PC-3 (cell line): Measurements from ENCODE around the gene HNRNPH1. TPM values are rescaled to one million over a fixed set of nuclear protein-coding genes. Genes with fewer than 3 reads are reported as not detected.
"Not testable (repeated sequence)": the region's sequence is repeated elsewhere in the genome, so short reads cannot be mapped to it uniquely, and the experiment has no call there.

Source experiments
- ATAC-seq: fragments of 200-7000 bp; cut with Tn5 transposase; 2 replicates; pipeline ENCODE4 v1.9.1; 2020; ENCODE audit warnings: mild to moderate bottlenecking, moderate library complexity
- BruUV-seq: library from RNA; stranded (reverse); fragments of 400-500 nt; replicated peaks from 2 replicates; lab custom pipeline; 2021; lab: Mats Ljungman, UMichigan
- CTCF ChIA-PET: fragments of 300-600 bp; sonication (Branson Sonifier 250); formaldehyde crosslinking; loops from one replicate; lab custom pipeline; 2022; ENCODE audit warnings: antibody characterized with exemption; lab: Charles Lee
- POLR2A ChIA-PET: fragments of 300-600 bp; sonication (Branson Sonifier 250); formaldehyde crosslinking; loops from one replicate; lab custom pipeline; 2022; ENCODE audit warnings: antibody characterized with exemption; ENCODE audit not compliant: unreplicated experiment; lab: Charles Lee
- DNase-seq: peaks from one replicate; pipeline ENCODE4 v3.0.0-alpha.2; 2015
- H2AFZ ChIP-seq: fragments of 300-600 bp; sonication (generic); 2 replicates; pipeline ENCODE4 v1.6.0; 2016; ENCODE audit warnings: antibody characterized with exemption, low read length
- H3F3A ChIP-seq: fragments of 300-600 bp; sonication (generic); one replicate; pipeline ENCODE4 v1.6.0; 2017; ENCODE audit warnings: antibody characterized with exemption, low read length, control low read depth, mild to moderate bottlenecking; ENCODE audit not compliant: unreplicated experiment
- H3K27ac ChIP-seq: fragments of 300-600 bp; sonication (generic); 2 replicates; pipeline ENCODE4 v1.5.1; 2016; ENCODE audit warnings: mild to moderate bottlenecking, low read length
- H3K27me3 ChIP-seq: fragments of 300-600 bp; sonication (generic); 2 replicates; pipeline ENCODE4 v1.6.1; 2016; ENCODE audit warnings: low read length, mixed read lengths
- H3K36me3 ChIP-seq: fragments of 300-600 bp; sonication (generic); 2 replicates; pipeline ENCODE4 v1.6.1; 2016; ENCODE audit warnings: low read depth, mixed run types, low read length, mixed read lengths
- H3K4me1 ChIP-seq: fragments of 300-600 bp; sonication (generic); 2 replicates; pipeline ENCODE4 v1.5.1; 2016; ENCODE audit warnings: low read length; ENCODE audit not compliant: insufficient read depth
- H3K4me2 ChIP-seq: fragments of 300-600 bp; sonication (generic); 2 replicates; pipeline ENCODE4 v1.6.0; 2016; ENCODE audit warnings: low read length
- H3K4me3 ChIP-seq: fragments of 300-600 bp; sonication (generic); 2 replicates; pipeline ENCODE4 v1.5.1; 2016; ENCODE audit warnings: mild to moderate bottlenecking, low read length, mixed read lengths
- H3K79me2 ChIP-seq: fragments of 300-600 bp; sonication (generic); 2 replicates; pipeline ENCODE4 v1.6.1; 2017; ENCODE audit warnings: low read length, mixed read lengths
- H3K9ac ChIP-seq: fragments of 300-600 bp; sonication (generic); 2 replicates; pipeline ENCODE4 v1.6.0; 2016; ENCODE audit warnings: mild to moderate bottlenecking, low read length
- H3K9me2 ChIP-seq: fragments of 300-600 bp; sonication (generic); replicated peaks from 2 replicates; pipeline ENCODE4 v1.6.1; 2016; ENCODE audit warnings: mixed run types, low read length, mixed read lengths
- H3K9me3 ChIP-seq: fragments of 300-600 bp; sonication (generic); 2 replicates; pipeline ENCODE4 v1.6.1; 2016; ENCODE audit warnings: low read length, mixed read lengths
- H4K20me1 ChIP-seq: fragments of 300-600 bp; sonication (generic); 2 replicates; pipeline ENCODE4 v1.6.1; 2016; ENCODE audit warnings: low read length, mixed read lengths
- EZH2 ChIP-seq: fragments of 300-600 bp; sonication (generic); IDR thresholded peaks from one replicate; pipeline ENCODE4 v1.6.1; 2017; ENCODE audit warnings: antibody characterized with exemption, mild to moderate bottlenecking, low read length; ENCODE audit not compliant: unreplicated experiment
- EZH2phosphoT487 ChIP-seq: fragments of 300-600 bp; sonication (generic); IDR thresholded peaks from 2 replicates; pipeline ENCODE4 v1.6.1; 2018; ENCODE audit warnings: mild to moderate bottlenecking, antibody characterized with exemption, low read length, borderline replicate concordance
- intact Hi-C: fragments of 100-400 bp; cut with micrococcal nuclease; formaldehyde crosslinking; loops from 2 replicates; pipeline ENCODE4 v1.9.0; 2023
- total RNA-seq: library from RNA; depleted of rRNA; stranded (reverse); fragments of >200 nt; gene quantifications from 2 replicates; pipeline ENCODE4 v1.2.3, GENCODE V29; 2014
- TF ChIP-seq, protein P1 (sequence below): fragments of 300-600 bp; sonication (generic); conservative IDR thresholded peaks from 2 replicates; pipeline ENCODE4 v1.5.1; 2017; ENCODE audit warnings: antibody characterized with exemption, low read depth, mild to moderate bottlenecking, low read length

The HNRNPH1 gene
- total RNA-seq, 1 experiment from 2014 or later: 533 TPM

DNA sequence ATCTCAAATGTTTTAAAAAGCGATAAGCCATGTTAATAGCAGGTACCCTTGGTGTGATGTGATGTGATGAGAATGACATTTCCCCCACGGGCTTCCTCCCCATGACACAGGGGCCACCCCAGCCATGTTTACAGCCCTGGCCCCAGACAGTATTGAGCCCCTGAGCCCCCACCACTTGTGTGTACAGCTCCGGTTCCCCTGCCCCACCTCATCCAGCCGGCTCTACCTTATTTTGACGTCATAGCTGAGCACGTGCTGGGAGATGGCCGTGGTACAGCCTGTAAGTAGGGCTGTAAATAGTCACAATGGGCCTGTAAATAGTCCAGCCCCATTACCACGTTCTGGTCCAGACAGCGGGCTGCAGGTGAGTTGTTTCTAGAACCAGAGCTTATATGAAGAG is 24.9 kb upstream of the HNRNPH1 start:
- Histone ChIP-seq H3K4me1 (no peaks in the 10 kb centered on the region), H3K9me3 (no peaks in the 10 kb centered on the region), H3K27me3 (no peaks in the 10 kb centered on the region), H2AFZ (no peak overlapping the region), H4K20me1 (no peaks in the 10 kb centered on the region), H3K4me2 (no peak overlapping the region), H3K36me3 (no peaks in the 10 kb centered on the region), H3K27ac (no peak overlapping the region), H3K4me3 (no peak overlapping the region), H3K9me2 (no peaks in the 10 kb centered on the region), H3K9ac (no peak overlapping the region), H3F3A (no peaks in the 10 kb centered on the region), H3K79me2 (no peaks in the 10 kb centered on the region)
- TF ChIP-seq EZH2 (no peak), EZH2phosphoT487 (no peak)
- TF ChIP-seq, protein P1, sequence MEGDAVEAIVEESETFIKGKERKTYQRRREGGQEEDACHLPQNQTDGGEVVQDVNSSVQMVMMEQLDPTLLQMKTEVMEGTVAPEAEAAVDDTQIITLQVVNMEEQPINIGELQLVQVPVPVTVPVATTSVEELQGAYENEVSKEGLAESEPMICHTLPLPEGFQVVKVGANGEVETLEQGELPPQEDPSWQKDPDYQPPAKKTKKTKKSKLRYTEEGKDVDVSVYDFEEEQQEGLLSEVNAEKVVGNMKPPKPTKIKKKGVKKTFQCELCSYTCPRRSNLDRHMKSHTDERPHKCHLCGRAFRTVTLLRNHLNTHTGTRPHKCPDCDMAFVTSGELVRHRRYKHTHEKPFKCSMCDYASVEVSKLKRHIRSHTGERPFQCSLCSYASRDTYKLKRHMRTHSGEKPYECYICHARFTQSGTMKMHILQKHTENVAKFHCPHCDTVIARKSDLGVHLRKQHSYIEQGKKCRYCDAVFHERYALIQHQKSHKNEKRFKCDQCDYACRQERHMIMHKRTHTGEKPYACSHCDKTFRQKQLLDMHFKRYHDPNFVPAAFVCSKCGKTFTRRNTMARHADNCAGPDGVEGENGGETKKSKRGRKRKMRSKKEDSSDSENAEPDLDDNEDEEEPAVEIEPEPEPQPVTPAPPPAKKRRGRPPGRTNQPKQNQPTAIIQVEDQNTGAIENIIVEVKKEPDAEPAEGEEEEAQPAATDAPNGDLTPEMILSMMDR: no peak
- BruUV-seq: no TSS peak
- ChIA-PET CTCF (no interaction called here), POLR2A (no interaction called here)
- intact Hi-C loops: no loop called here
- DNase-seq: no peak
- ATAC-seq: no peak

DNA sequence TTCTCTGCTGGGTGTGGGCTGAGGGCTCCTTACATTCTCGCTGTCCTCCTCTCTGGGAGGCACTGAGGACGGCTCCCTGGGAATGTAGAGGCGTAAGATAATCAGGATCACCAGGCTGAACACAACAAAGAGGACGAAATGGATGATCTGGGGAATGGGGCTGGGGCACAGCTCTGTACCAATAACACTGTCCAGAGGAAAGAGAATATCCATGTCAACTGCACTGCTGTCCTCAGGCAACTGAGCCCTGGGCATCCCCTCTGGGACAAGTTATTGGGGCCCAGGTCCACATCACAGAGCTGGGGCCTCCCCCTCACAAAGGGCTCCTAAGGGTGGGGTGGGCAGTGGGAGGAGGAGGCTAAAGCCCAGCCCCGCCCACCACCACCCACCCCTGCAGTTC is 21.3 kb upstream of the HNRNPH1 start:
- DNase-seq, POLR2A ChIA-PET, H3F3A ChIP-seq, H4K20me1 ChIP-seq, CTCF ChIA-PET, H3K4me1 ChIP-seq, H3K27ac ChIP-seq, H3K79me2 ChIP-seq, H3K9ac ChIP-seq, H3K4me3 ChIP-seq, H2AFZ ChIP-seq, H3K9me2 ChIP-seq, intact Hi-C loops, H3K36me3 ChIP-seq, H3K4me2 ChIP-seq, H3K9me3 ChIP-seq, BruUV-seq, H3K27me3 ChIP-seq, ATAC-seq: not testable (repeated sequence)

DNA sequence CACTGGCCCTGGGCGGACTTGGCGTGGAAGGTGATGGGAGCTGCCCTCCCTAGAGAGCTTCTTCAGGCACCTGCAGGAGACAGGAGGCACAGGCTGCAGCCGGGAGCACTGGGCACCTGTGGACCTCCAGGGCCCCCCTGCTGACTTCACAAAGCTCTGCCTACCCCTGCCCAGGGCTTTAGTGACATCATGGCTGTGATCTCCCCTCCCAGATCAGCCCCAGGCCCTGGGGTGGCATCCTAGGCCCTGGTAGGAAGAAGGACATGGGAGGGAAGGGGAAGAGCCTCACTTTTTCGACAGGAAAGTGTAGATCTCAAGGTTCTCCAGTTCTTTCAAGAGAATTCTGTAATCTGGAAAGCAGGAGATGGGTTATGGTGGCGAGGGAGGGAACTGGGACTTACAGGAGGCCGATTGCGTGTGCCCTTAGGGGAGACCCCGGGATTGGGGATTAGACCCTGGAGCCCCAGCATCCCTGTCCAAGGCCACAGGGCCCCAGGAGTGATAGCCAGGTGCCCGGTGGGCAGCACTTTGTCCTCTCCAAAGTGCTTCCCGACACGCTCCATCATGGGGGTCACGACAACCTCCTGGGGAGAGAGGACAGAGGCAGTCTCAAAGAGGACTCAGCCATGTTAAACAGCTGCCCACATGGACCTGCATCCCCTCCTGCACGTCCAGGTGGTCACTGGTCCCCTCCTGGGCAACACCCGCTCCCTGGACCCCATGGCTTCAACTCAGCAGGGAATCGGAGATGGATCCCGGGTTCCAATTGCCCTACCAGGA is 19.9 kb upstream of the HNRNPH1 start:
- H2AFZ ChIP-seq, H3K4me1 ChIP-seq, H3K4me2 ChIP-seq, H3K79me2 ChIP-seq, H3K9me2 ChIP-seq, POLR2A ChIA-PET, H3K9ac ChIP-seq, intact Hi-C loops, ATAC-seq, H4K20me1 ChIP-seq, H3K27me3 ChIP-seq, H3K27ac ChIP-seq, H3K4me3 ChIP-seq, H3K36me3 ChIP-seq, DNase-seq, H3K9me3 ChIP-seq, BruUV-seq, H3F3A ChIP-seq, CTCF ChIA-PET: not testable (repeated sequence)

DNA sequence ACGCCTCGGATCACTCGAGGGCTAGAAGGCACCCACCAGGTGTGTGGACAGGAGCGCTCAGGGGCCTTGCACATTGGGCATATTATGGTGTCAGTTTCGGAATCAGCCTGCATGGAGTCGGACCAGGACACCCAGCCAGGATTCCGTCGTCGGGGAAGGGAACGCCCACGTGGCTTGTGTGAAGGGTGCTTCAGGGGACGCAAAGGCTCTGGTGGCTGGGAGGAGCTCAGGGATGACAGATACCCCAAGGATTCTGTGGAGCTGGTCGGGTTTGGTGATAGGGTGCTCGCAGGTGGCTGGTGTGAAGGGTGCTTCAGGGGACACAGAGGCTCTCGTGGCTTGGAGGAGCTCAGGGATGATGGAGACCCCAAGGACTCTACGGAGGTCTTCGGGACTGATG is 19.2 kb upstream of the HNRNPH1 start:
- DNase-seq, H3K36me3 ChIP-seq, H3K9ac ChIP-seq, ATAC-seq, H3K27me3 ChIP-seq, H3K4me3 ChIP-seq, H3K4me1 ChIP-seq, CTCF ChIA-PET, H4K20me1 ChIP-seq, H3K79me2 ChIP-seq, intact Hi-C loops, H3K4me2 ChIP-seq, H3F3A ChIP-seq, H2AFZ ChIP-seq, H3K9me3 ChIP-seq, H3K27ac ChIP-seq, POLR2A ChIA-PET, BruUV-seq, H3K9me2 ChIP-seq: not testable (repeated sequence)

DNA sequence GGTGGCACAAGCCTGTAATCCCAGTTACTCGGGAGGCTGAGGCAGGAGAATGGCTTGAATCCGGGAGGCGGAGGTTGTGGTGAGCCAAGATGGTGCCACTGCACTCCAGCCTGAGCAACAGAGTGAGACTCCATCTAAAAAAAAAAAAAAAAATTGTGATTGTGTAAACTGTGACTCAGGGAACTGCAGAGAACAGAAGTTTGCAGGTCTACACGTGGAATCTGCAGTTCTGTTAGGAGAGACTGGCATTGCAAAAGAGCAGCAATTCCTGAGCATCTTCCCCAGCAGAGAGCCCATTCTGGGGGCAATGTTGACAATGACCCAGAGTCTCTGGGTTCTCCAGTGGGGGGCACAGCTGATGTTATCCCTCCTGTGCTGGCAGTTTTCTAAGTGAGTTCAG is 18.3 kb upstream of the HNRNPH1 start:
- BruUV-seq, H3K4me2 ChIP-seq, H3K4me1 ChIP-seq, H3K4me3 ChIP-seq, H3K27ac ChIP-seq, H3K36me3 ChIP-seq, DNase-seq, H3K9me3 ChIP-seq, H3K9me2 ChIP-seq, intact Hi-C loops, H3F3A ChIP-seq, POLR2A ChIA-PET, H3K9ac ChIP-seq, H3K79me2 ChIP-seq, ATAC-seq, H2AFZ ChIP-seq, CTCF ChIA-PET, H3K27me3 ChIP-seq, H4K20me1 ChIP-seq: not testable (repeated sequence)

DNA sequence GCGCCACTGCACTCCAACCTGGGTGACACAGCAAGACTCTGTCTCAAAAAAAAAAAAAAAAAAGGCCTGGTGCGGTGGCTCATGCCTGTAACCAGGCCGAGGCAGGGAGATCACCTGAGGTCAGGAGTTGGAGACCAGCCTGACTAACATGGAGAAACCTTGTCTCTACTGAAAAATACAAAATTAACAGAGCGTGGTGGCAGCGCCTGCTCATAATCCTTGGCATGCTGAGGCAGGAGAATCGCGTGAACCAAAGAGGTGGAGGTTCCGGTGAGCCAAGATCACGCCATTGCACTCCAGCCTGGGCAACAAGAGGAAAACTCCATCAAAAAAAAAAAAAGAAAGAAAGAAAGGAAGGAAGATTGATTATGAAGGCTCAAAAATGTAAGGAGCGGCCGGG is 15.8 kb upstream of the HNRNPH1 start:
- H3K4me2 ChIP-seq, H3K36me3 ChIP-seq, POLR2A ChIA-PET, intact Hi-C loops, H4K20me1 ChIP-seq, H3K27me3 ChIP-seq, DNase-seq, H3K9ac ChIP-seq, BruUV-seq, CTCF ChIA-PET, H3K4me1 ChIP-seq, ATAC-seq, H3K27ac ChIP-seq, H3K9me2 ChIP-seq, H3K79me2 ChIP-seq, H3K9me3 ChIP-seq, H2AFZ ChIP-seq, H3K4me3 ChIP-seq, H3F3A ChIP-seq: not testable (repeated sequence)
